Inferior parietal cortex (tissue), 1 donor: ENCODE results near the gene KCNJ3.

Source experiments
- DNase-seq: peaks from one replicate; pipeline ENCODE4 v3.0.0-alpha.2; 2016; ENCODE audit errors: extremely low spot score

The KCNJ3 gene, protein sequence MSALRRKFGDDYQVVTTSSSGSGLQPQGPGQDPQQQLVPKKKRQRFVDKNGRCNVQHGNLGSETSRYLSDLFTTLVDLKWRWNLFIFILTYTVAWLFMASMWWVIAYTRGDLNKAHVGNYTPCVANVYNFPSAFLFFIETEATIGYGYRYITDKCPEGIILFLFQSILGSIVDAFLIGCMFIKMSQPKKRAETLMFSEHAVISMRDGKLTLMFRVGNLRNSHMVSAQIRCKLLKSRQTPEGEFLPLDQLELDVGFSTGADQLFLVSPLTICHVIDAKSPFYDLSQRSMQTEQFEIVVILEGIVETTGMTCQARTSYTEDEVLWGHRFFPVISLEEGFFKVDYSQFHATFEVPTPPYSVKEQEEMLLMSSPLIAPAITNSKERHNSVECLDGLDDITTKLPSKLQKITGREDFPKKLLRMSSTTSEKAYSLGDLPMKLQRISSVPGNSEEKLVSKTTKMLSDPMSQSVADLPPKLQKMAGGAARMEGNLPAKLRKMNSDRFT

DNA sequence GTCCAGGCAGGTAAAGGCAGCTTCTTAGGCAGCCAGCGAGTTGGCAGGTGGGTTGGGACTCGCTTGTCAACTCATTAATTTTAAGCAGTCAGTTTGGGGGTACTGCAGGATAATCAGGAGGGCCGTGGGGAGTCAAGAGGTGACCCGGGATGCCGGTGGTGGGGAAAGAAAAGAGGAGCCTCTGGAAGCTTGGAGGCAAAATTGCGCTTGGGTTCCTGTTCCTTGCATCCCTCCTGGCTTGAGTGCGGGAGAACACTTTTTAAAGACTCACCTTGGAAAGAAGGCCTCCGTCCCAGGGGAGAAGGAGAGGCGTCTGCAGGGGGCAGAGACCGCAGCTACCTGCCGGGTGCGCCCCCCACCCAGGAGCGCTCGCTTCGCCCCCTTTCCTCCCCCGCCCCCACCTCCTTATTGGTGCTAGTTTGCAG, at the start of gene KCNJ3:
TSS of gene KCNJ3 (plus strand) at position 400 of the 425 bp plus-strand sequence. CDS start 81 bp downstream, outside the sequence.
- no peak for DNase-seq

DNA sequence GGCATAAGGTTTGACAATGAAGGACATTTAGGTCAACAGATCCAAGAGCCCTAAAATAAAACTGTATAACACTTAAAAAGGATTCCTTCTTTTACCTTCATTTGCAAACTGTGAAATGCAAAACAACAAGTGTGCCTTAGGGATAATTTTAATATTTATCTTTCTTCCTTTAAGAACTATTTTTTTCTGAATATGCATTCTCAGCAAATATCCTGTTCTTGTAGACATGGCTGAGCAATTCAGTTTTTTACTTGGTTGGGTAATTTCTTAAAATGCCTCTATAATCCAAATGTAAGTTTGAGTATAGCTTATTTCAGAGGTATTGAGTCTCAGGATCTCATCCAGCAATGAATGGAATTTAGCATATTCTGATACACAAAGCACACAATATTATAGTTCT, 43.0 kb upstream of the KCNJ3 start:
- DNase-seq, result no peak

DNA sequence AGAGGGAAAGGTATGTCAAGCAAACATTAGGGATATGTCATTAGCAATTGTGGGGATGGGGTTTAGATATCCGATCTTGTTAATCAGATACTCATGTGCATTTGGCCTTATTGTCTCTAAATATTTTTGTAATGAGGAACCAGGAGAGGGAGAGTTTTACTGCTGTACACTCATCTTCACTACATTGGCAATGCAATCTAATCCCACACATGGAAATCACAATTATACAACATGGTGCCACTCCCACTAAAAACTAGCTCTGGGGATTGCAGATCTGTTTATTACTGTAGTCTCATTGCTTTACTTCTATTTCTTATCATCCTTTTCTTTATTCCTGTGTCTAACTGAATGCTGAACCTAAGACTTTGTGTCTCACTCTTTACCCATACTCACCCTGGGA, 39.6 kb upstream of the KCNJ3 start:
- DNase-seq, result no peak

DNA sequence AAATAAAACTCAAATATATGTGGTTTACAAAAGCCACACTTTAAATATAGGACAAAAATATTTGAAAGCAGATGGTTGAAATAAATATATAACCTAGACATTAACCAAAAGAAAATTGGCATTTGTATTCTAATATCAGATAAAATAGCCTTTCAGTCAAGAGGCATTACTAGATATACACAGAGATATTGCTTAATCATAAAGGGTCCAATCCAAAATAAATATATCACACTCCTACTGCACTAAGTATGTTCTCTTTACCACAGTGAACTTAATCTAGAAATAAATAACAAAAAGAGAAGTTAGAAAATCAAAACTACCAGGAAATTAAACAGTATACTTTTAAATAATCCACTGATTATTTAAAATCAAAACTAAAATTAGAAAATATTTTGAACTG, 34.2 kb upstream of the KCNJ3 start:
- no peak for DNase-seq

DNA sequence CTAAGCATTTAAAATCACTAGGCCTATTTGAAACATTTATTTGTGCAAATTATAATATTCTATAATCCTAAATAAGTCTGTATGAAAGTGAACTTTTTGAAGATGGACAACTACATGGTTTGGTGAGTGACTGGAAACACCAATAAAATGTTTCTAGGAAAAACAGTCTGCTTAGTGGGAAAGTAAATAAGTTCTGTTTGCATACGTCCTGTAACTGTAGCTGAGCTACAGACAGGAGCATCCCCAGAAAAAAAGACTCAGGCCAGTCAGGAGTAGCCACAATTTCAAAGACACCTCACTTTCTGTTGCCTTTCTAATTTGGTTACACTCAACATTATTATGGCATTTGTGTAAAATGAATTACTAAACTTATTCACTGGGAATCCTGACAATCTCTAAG, 28.4 kb upstream of the KCNJ3 start:
- no peak for DNase-seq

DNA sequence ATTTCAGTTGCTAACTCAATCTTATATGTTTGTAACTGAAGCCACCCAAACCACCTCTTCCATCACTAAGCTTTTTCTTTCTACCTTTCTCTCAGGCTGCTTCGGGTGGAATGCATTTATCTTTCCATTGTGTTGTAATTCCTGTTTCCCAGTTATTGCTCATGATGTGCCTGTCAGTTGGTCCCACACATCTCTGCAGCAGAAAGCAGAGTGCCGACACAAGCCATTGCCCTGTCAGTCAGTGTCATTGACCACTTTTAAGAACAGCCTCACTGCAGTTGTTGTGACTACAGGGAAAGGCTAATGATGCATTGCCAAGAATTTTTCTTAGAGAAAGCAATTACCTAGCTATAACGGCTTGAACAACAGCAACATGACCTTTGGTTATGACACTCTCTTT, 24.8 kb upstream of the KCNJ3 start:
- DNase-seq, result no peak

DNA sequence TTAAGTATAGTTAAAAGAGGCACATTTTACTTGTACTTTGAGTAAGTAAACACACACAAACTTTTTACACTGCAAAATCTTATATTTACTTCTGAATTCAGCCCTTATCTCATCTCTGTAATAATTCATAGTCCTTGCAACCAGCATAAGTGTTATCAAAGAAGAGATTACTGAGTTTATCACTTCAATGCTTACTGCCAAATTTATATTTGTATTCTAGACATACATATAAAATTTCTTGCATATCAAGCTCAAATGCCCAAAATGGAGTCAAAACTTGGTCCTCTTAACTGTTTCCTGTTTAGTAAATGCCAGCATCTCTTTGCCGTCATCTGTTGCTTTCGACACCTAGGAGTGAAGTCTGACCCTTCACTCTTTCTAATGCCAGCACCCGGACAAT, 21.1 kb upstream of the KCNJ3 start:
- DNase-seq, result no peak

DNA sequence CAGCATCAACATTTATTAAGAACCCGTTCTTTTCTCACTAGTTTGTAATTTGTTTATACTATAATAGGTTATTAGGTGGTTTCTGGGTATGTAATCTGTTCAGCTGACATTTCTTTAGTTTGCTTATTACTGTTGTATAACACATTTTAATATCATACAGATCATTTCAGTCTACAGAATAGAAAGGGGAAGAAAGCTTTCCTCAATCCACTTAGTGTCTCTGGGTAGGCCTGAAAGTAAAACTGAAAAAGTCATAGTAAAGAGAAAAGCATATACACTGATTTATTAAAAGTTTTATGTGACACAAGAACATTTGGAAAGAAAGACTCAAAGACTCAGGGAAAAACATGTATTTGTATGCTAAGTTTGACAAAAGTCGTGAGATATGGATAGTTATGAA, 16.8 kb upstream of the KCNJ3 start:
- no peak for DNase-seq

DNA sequence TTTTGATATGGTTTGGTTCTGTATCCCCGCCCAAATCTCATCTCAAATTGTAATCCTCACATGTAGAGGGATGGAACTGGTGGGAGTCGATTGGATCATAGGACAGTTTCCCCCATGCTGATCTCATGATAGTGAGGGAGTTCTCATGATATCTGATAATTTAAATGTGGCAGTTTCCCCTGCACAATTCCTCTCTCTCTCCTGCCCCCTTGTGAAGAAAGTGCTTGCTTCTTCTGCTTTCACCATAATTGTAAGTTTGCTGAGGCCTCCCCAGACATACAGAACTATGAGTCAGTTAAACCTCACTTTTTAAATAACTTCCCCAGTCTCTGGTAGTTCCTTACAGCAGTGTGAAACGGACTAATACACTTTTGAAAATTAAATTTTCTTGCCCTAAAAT, 12.3 kb upstream of the KCNJ3 start:
- no peak for DNase-seq

DNA sequence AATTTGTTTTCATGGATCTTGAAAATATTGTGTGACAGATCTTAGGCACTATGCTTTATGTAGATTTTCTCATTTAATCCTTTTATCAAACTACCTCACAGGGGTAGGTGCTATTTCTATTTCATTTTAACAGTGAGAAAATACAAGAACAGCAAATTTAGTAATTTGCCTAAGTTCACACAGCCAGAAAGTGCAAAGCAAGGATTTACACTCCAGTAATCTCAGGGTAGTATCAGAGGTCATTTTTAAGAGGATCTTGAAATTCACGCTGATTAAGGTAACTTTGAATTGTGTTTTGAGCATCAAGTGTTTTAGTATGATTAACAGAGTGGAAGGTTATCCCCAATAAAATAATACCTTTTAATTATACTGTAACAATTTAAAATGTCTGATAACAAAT, 10.1 kb upstream of the KCNJ3 start:
- DNase-seq, result no peak

DNA sequence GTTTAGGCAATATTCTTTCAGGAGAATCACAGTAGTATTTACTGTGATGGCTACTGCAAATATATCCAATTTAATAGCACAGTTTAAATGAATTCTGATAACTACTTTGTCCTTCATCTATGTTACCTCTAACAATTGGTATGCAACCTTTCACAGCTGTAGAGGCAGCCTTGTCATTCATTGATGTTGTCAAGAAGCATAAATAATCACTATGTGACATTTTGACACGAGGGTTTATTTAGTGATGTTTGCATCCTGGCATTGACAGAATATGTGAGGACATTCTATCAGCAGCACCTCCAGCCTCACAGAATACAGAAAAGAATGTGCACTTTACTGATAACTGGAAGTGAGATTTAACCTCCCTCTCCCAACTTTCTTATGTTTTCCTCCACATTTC, 9.3 kb upstream of the KCNJ3 start:
- DNase-seq, result no peak

DNA sequence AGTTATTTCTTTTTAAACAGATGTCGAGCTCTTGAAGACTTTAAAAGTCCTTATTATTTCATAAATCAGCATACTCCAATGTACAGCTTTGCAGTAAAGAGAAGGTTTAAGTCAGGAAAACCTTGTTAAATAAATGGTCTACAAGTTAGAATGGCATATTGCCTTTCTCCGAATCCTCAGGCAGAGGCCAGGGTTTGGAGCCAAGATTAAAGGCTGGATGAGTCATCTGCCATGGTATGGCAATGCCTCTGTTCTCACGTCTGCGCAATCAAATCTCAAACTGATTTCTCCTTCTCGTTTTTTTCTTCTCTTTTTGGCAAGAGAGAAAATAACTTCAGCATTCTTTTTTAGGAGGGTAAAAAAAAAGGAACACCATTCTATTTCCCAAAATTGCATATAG, 5.6 kb upstream of the KCNJ3 start:
- no peak for DNase-seq

DNA sequence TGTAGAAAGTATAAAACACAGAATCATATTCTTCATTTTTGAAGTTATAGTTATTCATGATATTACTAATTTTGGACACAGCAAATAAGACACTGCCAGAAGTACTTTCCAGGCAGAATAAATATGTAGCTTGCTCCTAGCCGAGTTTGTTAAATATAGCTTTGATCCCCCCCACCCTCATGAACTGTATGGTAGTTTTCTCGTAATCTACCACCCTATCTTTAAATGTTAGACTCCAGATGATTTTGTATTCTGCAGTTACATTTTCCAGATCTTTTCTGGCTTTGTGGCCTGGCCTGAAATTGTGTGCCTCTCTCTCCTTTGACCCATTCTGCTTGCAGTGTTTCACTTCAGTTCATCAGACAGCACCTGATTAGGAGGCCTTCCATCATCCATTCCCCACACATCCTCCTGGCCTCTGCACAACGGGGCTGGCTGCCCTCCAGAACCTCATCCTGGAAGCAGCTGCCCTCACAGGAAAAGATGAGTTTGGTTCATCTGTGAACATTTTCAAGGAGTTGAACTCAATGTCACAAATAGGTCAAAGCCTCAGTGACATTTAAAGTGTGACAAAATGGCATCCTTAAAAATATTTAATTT, 4.7 kb upstream of the KCNJ3 start:
- DNase-seq, result no peak

DNA sequence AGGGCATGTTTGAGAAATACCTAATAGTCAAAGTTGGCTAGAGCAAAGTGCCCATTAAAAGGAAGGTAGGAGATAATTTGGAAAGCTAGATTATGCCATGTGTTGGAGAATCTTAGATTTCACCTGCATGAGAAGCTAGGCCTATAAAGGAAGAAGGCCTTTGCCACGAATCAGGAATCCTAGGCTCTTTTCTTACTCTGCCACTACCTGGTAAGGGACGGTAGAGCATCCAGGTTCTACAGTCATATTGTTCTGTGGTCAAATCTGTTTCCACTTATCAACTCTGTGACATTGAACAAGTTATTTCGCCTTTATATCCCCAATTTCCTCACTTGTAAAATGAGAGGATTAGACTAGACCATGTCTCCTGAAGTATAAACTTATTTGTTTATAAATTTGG, 3.6 kb upstream of the KCNJ3 start:
- DNase-seq, result no peak

DNA sequence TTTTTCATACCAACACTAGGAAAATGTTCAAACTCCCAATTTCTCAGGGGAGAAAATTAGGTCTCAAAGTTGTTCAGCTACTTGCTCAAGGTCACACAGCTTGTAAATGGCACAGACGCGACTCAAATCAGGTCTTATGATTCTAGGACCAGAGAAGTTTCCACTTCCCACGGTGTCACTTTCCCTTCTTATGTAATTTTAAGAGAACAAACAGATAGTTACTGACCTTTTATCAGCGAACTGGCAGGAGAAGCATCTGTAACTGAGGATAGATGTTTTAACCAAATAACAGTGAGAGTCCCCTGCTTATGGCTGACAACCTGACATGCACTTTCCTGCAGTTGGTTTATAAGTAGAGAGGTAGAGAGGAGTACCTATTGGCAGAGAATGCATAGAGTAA, 2.1 kb upstream of the KCNJ3 start:
- DNase-seq, result no peak

DNA sequence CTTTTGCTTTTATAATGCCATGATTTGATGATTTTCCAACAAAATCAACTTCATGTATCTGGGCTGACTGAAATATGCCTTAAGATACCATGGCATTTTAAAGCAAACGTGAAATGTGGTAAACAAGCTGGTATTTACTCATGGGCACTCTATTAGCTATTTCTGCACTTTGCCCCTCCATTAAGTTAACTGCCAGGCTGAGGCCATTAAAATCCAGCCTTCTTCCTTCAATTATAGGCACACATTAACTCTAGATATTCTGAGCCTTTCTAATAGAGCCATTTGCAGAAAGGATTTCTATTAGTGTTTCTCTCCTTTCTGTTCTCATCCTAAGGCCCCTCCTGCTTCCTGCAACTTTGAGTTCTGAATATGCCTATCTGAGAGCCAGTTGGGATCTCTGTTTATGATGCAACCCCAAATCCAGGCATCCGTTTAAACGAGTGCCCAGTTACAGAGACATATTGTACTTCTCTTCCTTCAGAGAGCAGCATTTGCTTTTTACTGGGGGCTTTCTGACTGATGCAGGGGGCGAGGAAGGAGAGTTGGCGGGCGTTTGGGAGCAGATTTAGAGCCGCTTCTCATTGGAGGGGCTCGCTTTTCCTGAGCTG, 1.6 kb upstream of the KCNJ3 start:
- no peak for DNase-seq

DNA sequence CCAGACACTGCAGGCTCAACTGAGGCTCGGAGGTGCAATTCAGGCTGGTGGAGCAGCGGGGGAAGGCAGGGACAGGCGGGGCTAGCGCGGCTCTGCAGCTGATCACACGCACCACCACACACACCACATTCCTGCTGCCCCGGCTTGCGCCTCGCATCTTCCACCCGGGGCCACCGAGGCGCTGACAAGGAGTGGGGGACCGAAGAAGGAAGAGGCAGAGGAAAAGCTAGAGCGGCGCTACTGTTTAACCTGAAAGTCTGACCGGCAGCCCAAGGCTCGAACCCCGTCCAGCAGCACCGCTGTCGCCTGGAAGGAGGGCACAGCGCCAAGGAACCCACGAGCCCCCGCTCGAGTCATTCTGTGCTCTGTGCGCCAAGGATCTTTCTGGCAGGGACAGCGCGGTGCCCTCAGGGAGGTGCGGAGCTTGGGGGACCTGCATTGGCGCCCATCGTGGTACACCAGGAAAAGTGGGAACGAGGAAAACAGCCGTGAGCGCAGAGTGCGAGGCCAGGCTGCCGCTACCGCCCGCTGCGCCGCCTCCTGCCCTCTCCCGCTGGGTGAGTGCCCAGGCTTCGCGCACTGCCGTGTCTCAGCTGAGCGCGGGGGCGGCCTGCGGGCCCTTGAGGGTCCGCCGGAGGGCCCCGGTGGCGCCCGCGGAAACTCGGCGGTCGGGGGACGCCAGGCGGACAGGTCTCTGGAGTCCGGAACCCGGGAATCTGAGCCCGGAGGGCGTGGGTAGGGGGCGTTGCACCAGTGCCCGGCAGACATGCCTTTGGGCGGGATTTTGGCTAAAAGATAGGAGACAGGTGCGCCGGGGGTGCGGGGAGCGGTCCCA, 860 bp upstream of the KCNJ3 start:
- no peak for DNase-seq

DNA sequence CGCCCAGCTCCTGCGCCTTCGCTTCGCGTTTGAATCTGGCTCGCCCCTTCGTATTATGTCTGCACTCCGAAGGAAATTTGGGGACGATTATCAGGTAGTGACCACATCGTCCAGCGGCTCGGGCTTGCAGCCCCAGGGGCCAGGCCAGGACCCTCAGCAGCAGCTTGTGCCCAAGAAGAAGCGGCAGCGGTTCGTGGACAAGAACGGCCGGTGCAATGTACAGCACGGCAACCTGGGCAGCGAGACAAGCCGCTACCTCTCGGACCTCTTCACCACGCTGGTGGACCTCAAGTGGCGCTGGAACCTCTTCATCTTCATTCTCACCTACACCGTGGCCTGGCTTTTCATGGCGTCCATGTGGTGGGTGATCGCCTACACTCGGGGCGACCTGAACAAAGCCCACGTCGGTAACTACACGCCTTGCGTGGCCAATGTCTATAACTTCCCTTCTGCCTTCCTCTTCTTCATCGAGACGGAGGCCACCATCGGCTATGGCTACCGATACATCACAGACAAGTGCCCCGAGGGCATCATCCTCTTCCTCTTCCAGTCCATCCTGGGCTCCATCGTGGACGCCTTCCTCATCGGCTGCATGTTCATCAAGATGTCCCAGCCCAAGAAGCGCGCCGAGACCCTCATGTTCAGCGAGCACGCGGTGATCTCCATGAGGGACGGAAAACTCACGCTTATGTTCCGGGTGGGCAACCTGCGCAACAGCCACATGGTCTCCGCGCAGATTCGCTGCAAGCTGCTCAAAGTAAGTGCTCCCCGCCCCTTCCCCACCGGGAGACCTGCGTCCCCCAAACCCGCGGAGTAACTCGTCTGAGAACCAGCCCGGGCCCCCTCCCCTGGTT, 453 bp downstream of the KCNJ3 start:
- no peak for DNase-seq

DNA sequence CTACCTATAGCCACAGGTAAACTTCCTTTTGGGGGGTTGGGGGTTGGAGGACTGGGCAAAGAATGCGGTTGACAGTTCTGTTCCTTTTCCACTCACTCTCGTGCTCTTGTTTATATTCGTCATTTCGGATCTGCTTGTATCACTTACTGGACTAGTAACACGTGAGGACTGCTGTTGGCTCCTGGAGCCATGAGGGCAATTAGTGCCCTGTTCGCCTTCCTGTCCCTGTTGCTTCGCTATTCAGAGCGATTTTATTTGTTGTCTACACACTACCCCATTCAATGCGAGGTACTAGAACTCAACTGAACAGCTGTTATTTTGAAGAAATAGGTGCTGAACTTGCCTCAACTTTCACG, 1.1 kb downstream of the KCNJ3 start:
- no peak for DNase-seq

DNA sequence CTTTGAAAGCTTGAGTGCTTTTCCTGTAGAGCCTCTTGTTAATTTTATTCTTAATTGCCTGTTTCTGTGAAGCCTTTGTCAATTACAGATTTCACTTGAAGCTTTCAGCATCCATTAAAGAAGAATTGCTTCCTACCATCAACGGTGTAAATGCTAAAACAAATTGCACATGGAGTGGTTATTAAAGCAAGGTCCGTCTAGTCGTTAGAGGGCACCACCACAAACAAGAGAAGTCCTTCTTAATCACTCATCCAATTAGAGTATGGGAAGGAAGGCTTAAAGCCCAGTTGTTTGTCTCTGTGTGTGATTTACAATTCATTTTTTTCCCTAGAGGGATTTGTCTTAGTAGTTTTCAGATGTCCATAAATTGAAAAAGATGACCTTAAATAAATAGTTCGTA, 1.6 kb downstream of the KCNJ3 start:
- DNase-seq, result no peak

DNA sequence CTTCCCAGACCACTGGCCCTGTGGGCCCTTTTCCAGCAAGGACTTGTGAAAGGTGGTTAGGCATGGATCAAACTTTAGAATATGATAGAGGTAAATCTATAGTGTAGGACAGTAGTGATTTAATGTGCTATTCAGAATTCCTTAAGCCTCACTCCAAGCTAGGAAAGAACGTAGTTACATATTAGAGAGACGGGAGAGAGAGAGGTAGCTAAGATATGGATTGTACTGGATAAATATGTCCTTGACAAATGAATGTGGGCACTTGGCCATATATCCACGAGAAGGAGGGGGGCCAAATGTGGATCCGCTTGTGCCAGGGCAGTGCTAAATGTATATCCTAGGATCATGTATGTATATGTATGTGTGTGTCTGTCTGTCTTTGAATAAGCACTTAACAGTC, 6.5 kb downstream of the KCNJ3 start:
- no peak for DNase-seq
